BLaER1 (cell line): Measurements from ENCODE around the gene ZNF254.

ENCODE experiments used
- H3K27ac ChIP-seq: shearing (Covaris generic); formaldehyde crosslinking; 2 replicates; pipeline ENCODE4 v1.8.1; 2022
- H3K27me3 ChIP-seq: shearing (Covaris generic); formaldehyde crosslinking; 2 replicates; pipeline ENCODE4 v1.8.1; 2022
- H3K36me3 ChIP-seq: shearing (Covaris generic); formaldehyde crosslinking; 2 replicates; pipeline ENCODE4 v1.8.1; 2022
- H3K4me1 ChIP-seq: shearing (Covaris generic); formaldehyde crosslinking; 2 replicates; pipeline ENCODE4 v1.8.1; 2022
- H3K4me2 ChIP-seq: shearing (Covaris generic); formaldehyde crosslinking; 2 replicates; pipeline ENCODE4 v1.8.1; 2022
- H3K4me3 ChIP-seq: shearing (Covaris generic); formaldehyde crosslinking; 2 replicates; pipeline ENCODE4 v1.8.1; 2022
- H3K9ac ChIP-seq: shearing (Covaris generic); formaldehyde crosslinking; 2 replicates; pipeline ENCODE4 v1.8.1; 2022
- H3K9me3 ChIP-seq: shearing (Covaris generic); formaldehyde crosslinking; 2 replicates; pipeline ENCODE4 v1.8.1; 2022
- H4K20me1 ChIP-seq: shearing (Covaris generic); formaldehyde crosslinking; 2 replicates; pipeline ENCODE4 v1.8.1; 2022
- Cebpa-rat ChIP-seq: shearing (Covaris generic); IDR thresholded peaks from 2 replicates; pipeline ENCODE4 v1.8.1; 2022

Gene ZNF254

DNA sequence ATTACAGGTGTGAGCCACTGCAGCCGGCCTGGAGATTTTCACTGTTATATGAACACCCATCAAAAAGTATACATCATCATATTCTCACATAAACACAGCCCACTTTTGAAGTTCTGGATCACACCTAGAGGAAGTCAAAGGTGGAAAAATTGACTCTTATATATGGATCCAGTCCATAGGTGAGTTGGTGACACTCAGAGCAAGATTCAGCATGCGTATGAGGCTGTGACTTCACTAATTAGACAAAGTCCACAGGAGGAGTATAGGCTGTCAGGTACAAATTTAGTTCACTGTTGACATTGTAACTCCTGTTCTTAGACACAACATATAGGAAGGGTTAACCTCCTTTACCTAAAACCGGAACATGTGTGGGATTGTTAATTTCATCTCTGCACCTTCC, 31.4 kb upstream of the ZNF254 start:
- H3K4me3 ChIP-seq, result no peak overlapping the region
- peaks cover 35% of the 10 kb centered on the region for H4K20me1 ChIP-seq
- peaks cover 100% of the 10 kb centered on the region for H3K36me3 ChIP-seq
- no peak overlapping the region for H3K9ac ChIP-seq
- no peaks in the 10 kb centered on the region for H3K4me1 ChIP-seq
- no peaks in the 10 kb centered on the region for H3K27me3 ChIP-seq
- no peaks in the 10 kb centered on the region for H3K9me3 ChIP-seq
- no peak overlapping the region for H3K4me2 ChIP-seq
- H3K27ac ChIP-seq, result no peak overlapping the region
- TF ChIP-seq Cebpa-rat, result no peak

DNA sequence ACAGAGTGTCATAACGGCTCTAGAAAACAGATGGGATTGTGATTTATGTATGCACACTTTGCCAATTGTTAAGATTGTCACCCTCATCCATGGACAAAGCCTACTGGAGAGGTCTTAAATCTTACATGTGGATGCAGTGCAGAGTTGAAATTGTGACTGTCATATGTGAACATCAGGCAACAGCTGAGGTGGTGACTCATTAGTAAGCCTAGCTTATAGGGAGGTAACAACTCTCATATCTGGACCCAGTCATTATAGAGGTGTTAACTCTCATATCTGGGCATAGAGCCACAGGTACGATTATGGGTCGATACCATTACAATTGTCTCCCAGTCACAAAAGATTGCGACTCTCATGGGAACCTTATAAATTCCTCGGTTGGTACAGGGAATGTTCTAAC, 29.8 kb upstream of the ZNF254 start:
- peaks cover 32% of the 10 kb centered on the region for H4K20me1 ChIP-seq
- no peak for TF ChIP-seq Cebpa-rat
- H3K9me3 ChIP-seq, result no peaks in the 10 kb centered on the region
- no peak overlapping the region for H3K27ac ChIP-seq
- H3K36me3 ChIP-seq, result peaks cover 100% of the 10 kb centered on the region
- H3K4me1 ChIP-seq, result no peaks in the 10 kb centered on the region
- no peak overlapping the region for H3K9ac ChIP-seq
- no peaks in the 10 kb centered on the region for H3K27me3 ChIP-seq
- no peak overlapping the region for H3K4me2 ChIP-seq
- no peak overlapping the region for H3K4me3 ChIP-seq

DNA sequence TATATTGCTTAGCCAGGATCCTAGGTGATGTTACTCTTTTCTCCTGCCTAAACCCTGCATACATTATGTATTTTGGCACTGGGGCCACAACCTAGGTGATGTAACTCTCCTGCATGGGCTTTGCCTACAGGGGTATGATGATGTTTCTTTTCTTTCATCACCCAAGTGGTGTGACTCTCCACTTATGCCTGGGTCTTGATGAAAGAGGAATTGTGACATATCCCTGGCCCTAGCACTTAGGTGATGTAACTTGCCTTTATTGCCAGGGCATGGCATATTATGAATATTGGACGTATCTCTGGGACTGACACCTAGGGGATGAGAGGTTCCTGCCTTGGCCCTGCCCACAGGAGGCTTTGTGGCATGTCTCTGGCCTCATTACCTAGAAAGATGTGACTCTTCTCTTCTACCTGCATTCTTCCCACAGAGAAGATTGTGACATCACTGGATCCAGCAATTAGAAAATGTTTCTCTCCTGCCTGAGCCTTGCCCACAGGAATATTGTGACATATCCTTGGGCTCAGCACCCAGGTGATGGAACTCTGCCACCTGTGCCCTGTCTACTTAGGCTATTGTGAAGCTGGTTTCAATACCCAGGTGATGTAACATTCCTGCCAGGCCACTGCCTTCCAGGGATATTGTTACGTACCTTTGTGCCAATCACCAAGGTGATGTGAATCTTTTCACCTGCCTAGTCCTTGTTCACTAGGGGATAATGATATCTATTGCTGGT, 27.3 kb upstream of the ZNF254 start:
- Histone ChIP-seq H3K27me3 (no peaks in the 10 kb centered on the region), H3K4me2 (no peak overlapping the region), H3K36me3 (peaks cover 100% of the 10 kb centered on the region), H4K20me1 (peaks cover 18% of the 10 kb centered on the region), H3K27ac (no peak overlapping the region), H3K4me3 (no peak overlapping the region), H3K4me1 (no peaks in the 10 kb centered on the region), H3K9me3 (no peaks in the 10 kb centered on the region), H3K9ac (no peak overlapping the region)
- no peak for TF ChIP-seq Cebpa-rat

DNA sequence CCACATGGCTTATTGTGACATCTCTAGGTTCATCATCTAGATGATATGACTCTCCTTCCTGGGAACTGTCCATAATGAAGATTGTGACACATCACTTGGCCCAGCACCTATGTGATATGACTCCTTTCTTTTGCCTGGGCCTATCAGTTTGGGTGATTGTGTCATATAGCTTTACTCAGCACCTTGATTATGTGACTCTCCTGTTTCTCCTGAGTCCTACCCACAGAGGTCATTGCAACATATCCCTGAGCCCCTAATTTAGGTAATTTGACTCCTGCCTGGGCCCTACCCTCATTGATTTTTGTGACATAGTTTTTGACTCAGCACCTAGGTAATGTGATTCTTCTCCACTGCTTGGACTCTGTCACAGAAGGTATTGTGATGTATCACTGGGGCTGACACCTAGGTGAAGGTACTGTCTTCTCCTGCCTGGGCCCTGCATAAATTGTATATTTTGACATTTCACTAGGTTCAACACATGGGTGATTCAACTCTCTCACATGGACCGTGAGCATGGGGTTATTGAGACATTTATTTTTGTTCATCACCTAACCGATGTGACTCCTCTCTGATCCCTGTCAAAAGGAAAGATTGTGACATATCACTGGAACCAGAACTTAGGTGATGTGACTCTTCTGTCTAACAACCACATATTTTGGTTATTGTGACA, 26.2 kb upstream of the ZNF254 start:
- Histone ChIP-seq H3K9me3 (no peaks in the 10 kb centered on the region), H3K4me3 (no peak overlapping the region), H3K9ac (no peak overlapping the region), H3K4me2 (no peak overlapping the region), H3K4me1 (no peaks in the 10 kb centered on the region), H3K36me3 (peaks cover 100% of the 10 kb centered on the region), H3K27me3 (no peaks in the 10 kb centered on the region), H3K27ac (no peak overlapping the region), H4K20me1 (peaks cover 22% of the 10 kb centered on the region)
- no peak for TF ChIP-seq Cebpa-rat

DNA sequence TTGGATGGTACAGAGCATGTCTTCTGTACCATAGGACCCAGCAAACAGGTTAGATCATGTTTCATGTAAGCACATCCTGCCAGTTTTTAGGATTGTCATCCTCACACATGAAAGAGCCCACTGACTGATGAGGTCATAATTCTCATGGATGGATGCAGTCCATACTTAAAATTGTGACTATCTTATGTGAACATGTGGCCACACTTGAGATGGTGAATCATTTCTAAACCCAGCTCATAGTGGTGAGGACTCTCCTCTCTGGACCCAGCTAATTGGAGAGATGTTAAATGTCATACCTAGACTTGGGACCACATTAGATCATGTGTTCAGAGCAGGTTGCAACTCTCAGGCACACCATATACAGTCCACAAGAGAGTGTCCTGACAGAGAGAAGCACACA, 24.8 kb upstream of the ZNF254 start:
- peaks cover 16% of the 10 kb centered on the region for H4K20me1 ChIP-seq
- H3K4me3 ChIP-seq, result no peak overlapping the region
- no peaks in the 10 kb centered on the region for H3K4me1 ChIP-seq
- H3K4me2 ChIP-seq, result no peak overlapping the region
- H3K27me3 ChIP-seq, result no peaks in the 10 kb centered on the region
- peaks cover 100% of the 10 kb centered on the region for H3K36me3 ChIP-seq
- H3K9me3 ChIP-seq, result no peaks in the 10 kb centered on the region
- no peak overlapping the region for H3K27ac ChIP-seq
- TF ChIP-seq Cebpa-rat, result no peak
- no peak overlapping the region for H3K9ac ChIP-seq

DNA sequence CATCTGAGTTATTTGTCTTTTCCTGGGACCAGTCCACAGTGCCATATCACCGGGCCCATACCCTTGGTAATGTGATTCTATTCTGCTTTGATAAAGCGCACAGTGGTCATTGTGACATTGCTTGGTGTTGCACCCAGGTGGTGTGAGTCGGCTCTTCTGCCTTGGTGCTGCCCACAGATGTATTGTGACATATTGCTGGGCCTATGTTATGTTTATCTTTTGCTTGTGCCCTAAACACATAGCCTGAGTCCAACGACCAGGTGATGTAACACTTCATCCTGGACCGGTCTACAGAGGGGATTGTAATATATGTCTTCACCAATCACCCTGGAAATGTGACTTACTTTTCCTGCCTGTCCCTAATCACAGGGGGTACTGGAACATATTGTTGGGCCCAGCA, 23.7 kb upstream of the ZNF254 start:
- peaks cover 100% of the 10 kb centered on the region for H3K36me3 ChIP-seq
- H3K4me2 ChIP-seq, result no peak overlapping the region
- TF ChIP-seq Cebpa-rat, result no peak

DNA sequence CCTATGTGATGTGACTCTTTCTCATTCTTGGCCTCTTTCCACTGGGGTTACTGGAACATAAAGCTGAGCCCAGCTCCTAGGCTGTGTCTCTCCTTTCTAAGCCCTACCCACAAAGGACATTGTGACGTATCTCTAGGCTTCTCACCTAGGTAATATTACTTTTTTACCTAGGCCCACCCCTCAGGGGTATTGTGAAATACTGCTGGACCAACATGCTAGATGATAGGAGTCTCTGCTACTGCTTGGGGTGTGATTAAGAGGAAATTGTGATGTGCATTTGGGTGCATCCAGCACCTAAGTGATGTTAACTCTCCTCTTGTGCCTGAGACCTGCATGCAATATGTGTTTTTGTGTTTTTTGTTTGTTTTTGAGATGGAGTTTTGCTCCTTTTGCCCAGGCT, 22.8 kb upstream of the ZNF254 start:
- Histone ChIP-seq H3K27ac (no peak overlapping the region), H3K4me3 (no peak overlapping the region), H3K36me3 (peaks cover 100% of the 10 kb centered on the region), H3K9me3 (no peaks in the 10 kb centered on the region), H3K27me3 (no peaks in the 10 kb centered on the region), H3K4me1 (no peaks in the 10 kb centered on the region), H3K4me2 (no peak overlapping the region), H4K20me1 (peaks cover 12% of the 10 kb centered on the region), H3K9ac (no peak overlapping the region)
- TF ChIP-seq Cebpa-rat, result 0 out of 2 replicates have a peak, but pooled peaks have one; percentile 6

More for the DNA sequence above, 23.7 kb upstream of the ZNF254 start:
- Histone ChIP-seq H3K9me3 (no peaks in the 10 kb centered on the region), H3K4me1 (no peaks in the 10 kb centered on the region), H3K27ac (no peak overlapping the region), H3K9ac (no peak overlapping the region), H3K27me3 (no peaks in the 10 kb centered on the region), H4K20me1 (peaks cover 12% of the 10 kb centered on the region), H3K4me3 (no peak overlapping the region)

DNA sequence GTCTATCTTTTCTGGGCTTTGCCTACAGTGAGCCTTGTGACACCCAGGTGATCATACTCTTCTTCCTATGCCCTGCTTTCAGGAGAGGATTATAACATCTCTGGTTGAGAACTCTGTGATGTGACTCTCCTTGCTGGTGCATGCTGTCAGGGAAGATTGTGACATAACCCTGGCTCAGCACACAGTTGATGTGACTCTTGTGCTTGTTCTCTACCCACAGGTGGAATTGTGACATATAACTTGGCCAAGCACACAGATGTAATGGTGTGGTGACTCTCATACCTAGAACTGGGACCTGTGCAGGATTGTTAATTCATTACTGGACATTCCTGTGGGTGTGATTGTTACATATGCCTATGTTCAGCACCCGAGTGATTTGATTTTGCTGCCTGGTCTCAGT, 21.7 kb upstream of the ZNF254 start:
- peaks cover 100% of the 10 kb centered on the region for H3K36me3 ChIP-seq
- H3K9ac ChIP-seq, result no peak overlapping the region
- H3K4me1 ChIP-seq, result no peaks in the 10 kb centered on the region
- no peak overlapping the region for H3K27ac ChIP-seq
- no peak for TF ChIP-seq Cebpa-rat
- H3K9me3 ChIP-seq, result no peaks in the 10 kb centered on the region
- H3K27me3 ChIP-seq, result no peaks in the 10 kb centered on the region
- H3K4me2 ChIP-seq, result no peak overlapping the region
- no peak overlapping the region for H3K4me3 ChIP-seq
- peaks cover 12% of the 10 kb centered on the region for H4K20me1 ChIP-seq

DNA sequence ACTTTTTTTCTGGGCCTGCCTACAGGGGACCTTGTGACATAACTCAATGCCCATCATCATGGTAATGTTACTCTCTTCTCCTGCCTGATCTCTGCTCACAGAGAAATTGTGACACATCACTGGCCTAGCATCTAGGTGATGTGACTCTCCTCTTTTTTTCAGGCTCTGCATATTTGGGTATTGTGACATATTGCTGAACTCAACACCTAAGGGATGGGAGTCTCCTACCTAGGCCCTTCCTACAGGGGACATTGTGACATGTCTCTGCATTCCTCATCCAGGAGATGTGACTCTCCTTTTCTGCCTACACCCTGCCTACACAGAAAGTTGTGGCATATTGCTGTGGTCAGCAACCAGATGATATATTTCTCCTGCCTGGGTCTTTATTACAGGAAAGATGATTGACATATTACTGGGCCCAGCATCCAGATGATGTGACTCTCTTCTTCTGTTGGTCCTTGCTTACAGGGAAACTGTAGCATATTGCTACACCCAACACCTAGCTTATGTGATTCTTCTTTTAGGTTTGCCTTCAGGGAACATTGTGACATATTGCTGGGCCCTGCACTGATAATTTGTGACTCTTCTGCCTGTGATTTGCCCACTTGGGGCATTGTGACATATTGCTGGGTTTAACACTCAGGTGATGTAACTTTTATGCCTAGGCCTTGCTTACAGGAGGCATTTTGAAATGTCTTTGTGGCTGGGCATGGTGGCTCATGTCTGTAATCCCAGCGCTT, 21.0 kb upstream of the ZNF254 start:
- Histone ChIP-seq H3K27me3 (no peaks in the 10 kb centered on the region), H3K9ac (no peak overlapping the region), H3K27ac (no peak overlapping the region), H3K4me3 (no peak overlapping the region), H3K4me2 (no peak overlapping the region), H3K9me3 (no peaks in the 10 kb centered on the region), H3K4me1 (no peaks in the 10 kb centered on the region), H4K20me1 (peaks cover 12% of the 10 kb centered on the region), H3K36me3 (peaks cover 100% of the 10 kb centered on the region)
- no peak for TF ChIP-seq Cebpa-rat
